Mesodermal cell (in vitro differentiated cells): ENCODE data around the gene ZNF317. TPM values are rescaled to one million over a fixed set of nuclear protein-coding genes. Genes with fewer than 3 reads are reported as not detected.

ENCODE experiments used
- H3K27ac ChIP-seq: 2 replicates; pipeline ENCODE4 v1.7.0; 2013; ENCODE audit warnings: mild to moderate bottlenecking, low read depth, low read length, moderate library complexity; ENCODE audit not compliant: severe bottlenecking
- H3K36me3 ChIP-seq: 2 replicates; pipeline ENCODE4 v1.7.1; 2013; ENCODE audit warnings: mild to moderate bottlenecking, low read length, moderate library complexity; ENCODE audit not compliant: control insufficient read depth, insufficient read depth
- H3K4me1 ChIP-seq: one replicate; pipeline ENCODE4 v1.7.1; 2013; ENCODE audit warnings: mild to moderate bottlenecking, low read length; ENCODE audit not compliant: insufficient read depth, control insufficient read depth, poor library complexity, severe bottlenecking
- H3K4me3 ChIP-seq: 2 replicates; pipeline ENCODE4 v1.7.0; 2013; ENCODE audit warnings: low read length, control low read depth, mild to moderate bottlenecking; ENCODE audit not compliant: insufficient read depth, poor library complexity, severe bottlenecking; ENCODE audit errors: extremely low read depth
- H3K9me3 ChIP-seq: 2 replicates; pipeline ENCODE4 v1.7.1; 2013; ENCODE audit warnings: mild to moderate bottlenecking, low read length, moderate library complexity; ENCODE audit not compliant: control insufficient read depth
- WGBS, 2 experiments: methylation state at CpG; one replicate each; pipeline ENCODE4 v1.1.5; 2013; ENCODE audit warnings: missing lambda C conversion rate in 2 of 2; ENCODE audit not compliant: insufficient coverage in 2 of 2; 5-methylcytosine and 5-hydroxymethylcytosine counted together
- polyA plus RNA-seq, 2 experiments: library from polyadenylated mRNA; stranded (reverse); fragments of 50-300 nt; gene quantifications; one replicate each; pipeline ENCODE4 v1.2.3, GENCODE V29; 2013

Gene ZNF317
- 25.3 TPM for polyA plus RNA-seq (2013, experiment 1 of 2)
- polyA plus RNA-seq (2013, experiment 2 of 2): 22.4 TPM

DNA sequence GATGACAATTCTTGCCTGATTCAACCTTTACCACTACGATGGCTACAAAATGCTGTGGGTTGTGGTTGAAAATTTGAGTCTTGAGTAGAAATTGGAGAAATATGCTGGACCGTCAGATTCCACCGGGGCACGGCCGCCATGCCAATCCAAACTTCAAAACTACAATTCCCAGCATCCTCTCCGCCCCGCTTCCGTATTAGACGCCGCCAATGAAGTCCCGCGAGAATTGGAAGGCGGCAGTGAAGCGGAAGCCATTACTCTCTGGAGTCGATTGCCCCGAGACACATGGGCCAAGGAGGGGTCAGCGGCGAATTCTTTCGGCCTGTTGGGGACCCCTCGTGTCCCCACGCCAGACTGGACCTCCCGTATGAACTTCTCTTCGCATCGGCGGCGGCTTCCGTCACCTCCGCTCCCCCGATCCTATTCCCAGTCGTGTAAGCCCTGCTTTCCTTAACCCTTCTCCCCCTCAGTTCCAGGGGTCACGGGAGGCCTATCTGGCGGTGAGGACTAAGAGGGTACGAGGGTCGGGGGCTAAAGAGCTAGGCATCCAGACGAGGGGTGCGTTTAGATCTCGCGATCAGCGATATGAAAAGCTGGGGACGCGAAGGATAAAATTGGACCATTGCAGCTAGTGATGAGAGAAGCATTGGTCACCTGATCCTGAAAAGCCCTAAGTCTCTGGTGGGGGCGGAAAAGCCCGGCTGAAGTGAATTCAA is at the start of gene ZNF317:
TSS of gene ZNF317 (plus strand) at position 239 of the 716 bp plus-strand sequence. CDS start 15,620 bp downstream, outside the sequence.
- Histone ChIP-seq H3K36me3 (peaks cover 22% of the 10 kb centered on the region), H3K4me1 (no peaks in the 10 kb centered on the region), H3K27ac (peak within 1 kb of the TSS; percentile 48), H3K9me3 (peaks cover 16% of the 10 kb centered on the region), H3K4me3 (peak within 1 kb of the TSS; percentile 80)
- 0% methylated on average over 30 to 35 of the region's 43 CpGs for WGBS, 2 experiments

- H3K4me3 ChIP-seq: no peak within 1 kb of the TSS
- no peaks in the 10 kb centered on the region for H3K36me3 ChIP-seq
- H3K4me1 ChIP-seq: no peaks in the 10 kb centered on the region
- H3K27ac ChIP-seq: no peak within 1 kb of the TSS
- H3K9me3 ChIP-seq: peaks cover 18% of the 10 kb centered on the region
- WGBS, 2 experiments: 76 to 100% methylated on average over 1 to 4 of the region's 8 CpGs
Measured at GRCh38 chr19:9107375-9107774, 32.8 kb upstream of the ZNF317 start, which contains the start of gene OR7G2. Gene OR7G2, minus strand, starts transcription at chr19:9107475. Its CDS starts 4,232 bp downstream, at chr19:9103243.

- Histone ChIP-seq H3K4me1 (no peaks in the 10 kb centered on the region), H3K36me3 (no peaks in the 10 kb centered on the region), H3K4me3 (no peak overlapping the region), H3K27ac (no peak overlapping the region), H3K9me3 (peaks cover 12% of the 10 kb centered on the region)
- WGBS, 2 experiments: 55% methylated on average over 1 of the region's 2 CpGs; no CpG with 5 or more reads in 1 of the 2 experiments
Measured at GRCh38 chr19:9109959-9110358, 30.2 kb upstream of the ZNF317 start.

DNA sequence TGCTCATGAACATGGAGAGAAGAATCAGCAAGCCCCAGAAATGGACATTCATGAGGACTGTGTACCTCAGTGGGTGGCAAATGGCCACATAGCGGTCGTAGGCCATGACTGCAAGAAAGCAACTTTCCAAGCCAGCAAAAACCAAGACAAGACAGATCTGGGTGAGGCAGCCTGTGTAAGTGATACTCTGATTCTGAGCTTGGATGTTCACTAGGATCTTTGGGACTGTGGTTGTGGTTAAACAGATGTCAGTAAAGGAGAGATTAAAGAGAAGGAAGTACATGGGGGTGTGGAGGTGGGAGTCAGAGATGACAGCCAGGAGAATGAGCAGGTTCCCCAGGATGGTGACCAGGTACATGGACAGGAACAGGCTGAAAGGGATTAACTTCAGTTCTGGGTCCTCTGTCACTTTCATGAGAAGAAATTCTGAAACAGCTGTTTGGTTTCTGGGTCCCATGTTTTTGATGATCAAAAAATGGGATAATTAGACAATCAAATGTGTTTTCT is 24.8 kb upstream of the ZNF317 start, which contains the start of gene OR7G1:
TSS of gene OR7G1 (minus strand) at position 457 of the 507 bp plus-strand sequence. CDS start at position 457, 0 bp downstream.
- WGBS, 2 experiments: 66 to 67% methylated on average over 2 of the region's 2 CpGs
- Histone ChIP-seq H3K27ac (no peak within 1 kb of the TSS), H3K4me3 (no peak within 1 kb of the TSS), H3K4me1 (no peaks in the 10 kb centered on the region), H3K36me3 (no peaks in the 10 kb centered on the region), H3K9me3 (peaks cover 5% of the 10 kb centered on the region)

GRCh38 chr19:9116547-9116946 is 23.6 kb upstream of the ZNF317 start:
- Histone ChIP-seq H3K36me3 (no peaks in the 10 kb centered on the region), H3K4me3 (no peak overlapping the region), H3K4me1 (no peaks in the 10 kb centered on the region), H3K9me3 (peaks cover 5% of the 10 kb centered on the region), H3K27ac (no peak overlapping the region)
- WGBS, 2 experiments: 36 to 57% methylated on average over 2 of the region's 5 CpGs

DNA sequence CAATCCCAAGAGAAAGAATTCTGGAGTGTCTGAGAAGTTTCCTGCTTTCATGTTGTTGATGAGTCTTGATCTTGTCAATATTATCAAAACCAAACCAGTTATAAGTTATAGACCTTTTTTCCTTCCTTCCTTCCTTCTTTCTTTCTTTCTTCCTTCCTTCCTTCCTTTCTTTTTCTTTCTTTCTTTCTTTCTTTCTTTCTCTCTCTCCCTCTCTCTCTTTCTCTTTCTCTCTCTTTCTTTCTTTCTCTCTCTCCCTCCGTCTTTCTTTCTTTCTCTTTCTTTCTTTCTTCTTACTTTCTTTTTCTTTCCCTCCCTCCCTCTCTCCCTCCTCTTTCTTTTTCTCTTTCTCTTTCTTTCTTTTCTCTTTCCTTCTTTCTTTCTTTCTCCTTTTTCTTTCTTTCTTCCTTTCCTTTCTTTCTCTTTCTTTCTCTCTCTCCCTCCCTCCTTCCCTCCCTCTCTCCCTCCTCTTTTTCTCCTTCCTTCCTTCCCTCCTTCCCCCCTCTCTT is 13.2 kb upstream of the ZNF317 start, which contains the start of gene OR7G3:
TSS of gene OR7G3 (minus strand) at position 51 of the 506 bp plus-strand sequence. CDS start at position 51, 0 bp downstream.
- peaks cover 14% of the 10 kb centered on the region for H3K9me3 ChIP-seq
- H3K27ac ChIP-seq: no peak within 1 kb of the TSS
- H3K36me3 ChIP-seq: no peaks in the 10 kb centered on the region
- 50 to 58% methylated on average over 1 of the region's 1 CpG for WGBS, 2 experiments
- H3K4me1 ChIP-seq: no peaks in the 10 kb centered on the region
- H3K4me3 ChIP-seq: no peak within 1 kb of the TSS

GRCh38 chr19:9128171-9128570 is 12.0 kb upstream of the ZNF317 start:
- H3K27ac ChIP-seq: no peak overlapping the region
- H3K9me3 ChIP-seq: peaks cover 11% of the 10 kb centered on the region
- 70 to 89% methylated on average over 1 to 3 of the region's 3 CpGs for WGBS, 2 experiments
- H3K36me3 ChIP-seq: no peaks in the 10 kb centered on the region
- H3K4me3 ChIP-seq: no peak overlapping the region
- no peaks in the 10 kb centered on the region for H3K4me1 ChIP-seq

DNA sequence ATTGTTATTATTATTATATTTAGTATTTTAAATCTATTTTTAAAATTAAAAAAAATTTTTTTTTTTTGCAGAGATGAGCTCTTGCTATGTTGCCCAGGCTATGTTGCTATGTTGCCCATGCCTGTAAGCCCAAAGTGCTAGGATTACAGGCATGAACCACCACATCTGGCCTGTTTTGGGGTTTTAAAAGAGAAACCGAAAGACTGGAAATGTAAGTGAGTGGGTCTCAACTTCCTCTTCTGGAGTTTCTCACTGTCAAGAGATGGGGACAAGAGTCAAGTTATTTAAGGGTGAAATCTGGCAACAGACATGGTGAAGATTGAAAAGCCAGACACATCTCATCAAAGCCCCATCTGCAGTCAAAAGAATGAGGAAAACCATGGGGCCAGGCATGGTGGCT is 9.2 kb upstream of the ZNF317 start:
- Histone ChIP-seq H3K9me3 (peaks cover 4% of the 10 kb centered on the region), H3K36me3 (no peaks in the 10 kb centered on the region), H3K4me1 (no peaks in the 10 kb centered on the region), H3K4me3 (no peak overlapping the region), H3K27ac (no peak overlapping the region)
- WGBS, 2 experiments: 80% methylated on average over 1 of the region's 1 CpG; no CpG with 5 or more reads in 1 of the 2 experiments

DNA sequence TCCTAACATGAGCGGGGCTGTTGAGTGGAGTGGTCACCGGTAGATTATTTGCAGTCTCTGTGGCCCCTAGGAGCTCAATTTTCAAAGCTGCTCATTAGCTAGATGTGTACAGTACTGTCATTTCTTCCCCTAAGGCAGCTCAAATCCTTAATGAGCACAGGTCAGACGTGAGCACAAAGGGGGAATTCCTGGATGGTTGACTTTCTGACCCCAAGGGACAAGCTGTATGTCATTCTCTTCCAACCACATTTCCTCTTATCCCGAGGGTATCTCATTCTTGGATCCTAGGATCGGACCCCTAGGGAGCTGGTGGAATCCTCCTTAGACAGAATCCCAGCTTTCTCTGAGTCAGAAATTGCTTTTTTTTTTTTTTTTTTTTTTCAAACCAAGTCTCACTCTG is 7.8 kb upstream of the ZNF317 start:
- 71 to 84% methylated on average over 4 to 5 of the region's 5 CpGs for WGBS, 2 experiments
- H3K9me3 ChIP-seq: peaks cover 3% of the 10 kb centered on the region
- no peaks in the 10 kb centered on the region for H3K36me3 ChIP-seq
- no peak overlapping the region for H3K27ac ChIP-seq
- H3K4me1 ChIP-seq: no peaks in the 10 kb centered on the region
- H3K4me3 ChIP-seq: no peak overlapping the region

DNA sequence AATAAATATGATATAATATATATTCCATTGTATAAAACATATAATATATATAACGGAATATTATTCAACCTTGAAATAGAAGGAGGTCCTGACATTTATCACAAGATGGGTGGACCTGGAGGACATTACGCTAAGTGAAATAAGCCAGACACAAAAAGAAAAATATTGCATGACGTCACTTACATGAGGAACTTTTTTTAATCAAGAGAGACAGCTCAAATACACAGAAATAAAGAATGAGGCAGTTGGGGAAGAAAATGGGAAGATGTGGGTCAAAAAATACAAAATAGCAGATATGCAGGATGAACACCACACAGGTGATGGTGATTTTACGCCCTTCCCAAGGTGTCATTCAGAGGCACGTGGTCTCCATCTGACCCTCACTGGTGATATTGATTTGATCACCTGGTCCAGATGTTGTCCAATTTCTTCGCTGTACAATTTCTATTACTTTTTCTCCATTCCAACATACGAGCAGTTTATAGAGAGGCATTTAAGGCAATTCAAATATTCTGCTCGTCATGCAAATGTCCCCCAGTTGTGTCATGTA is 513 bp upstream of the ZNF317 start:
- 25 to 42% methylated on average over 4 of the region's 8 CpGs for WGBS, 2 experiments
- H3K9me3 ChIP-seq: peaks cover 10% of the 10 kb centered on the region
- peak overlapping the region; percentile 80 for H3K4me3 ChIP-seq
- H3K27ac ChIP-seq: no peak overlapping the region
- H3K4me1 ChIP-seq: no peaks in the 10 kb centered on the region
- H3K36me3 ChIP-seq: peaks cover 18% of the 10 kb centered on the region
